HG03342 (cell line): Measurements from ENCODE around the gene DRC1.
"Not testable (repeated sequence)": the region's sequence is repeated elsewhere in the genome, so short reads cannot be mapped to it uniquely, and the experiment has no call there.

Experiments
- ATAC-seq: cut with Tn5 transposase; IDR thresholded peaks from one replicate; pipeline ENCODE4 v1.9.1; 2021; ENCODE audit warnings: mild to moderate bottlenecking, moderate library complexity; ENCODE audit not compliant: unreplicated experiment

DRC1 gene

GRCh38 chr2:26401739-26402541 is at the start of gene DRC1:
DRC1 (plus strand) TSS chr2:26401920; CDS start chr2:26401990, 70 bp downstream.
- peak; percentile 51 for ATAC-seq

DNA sequence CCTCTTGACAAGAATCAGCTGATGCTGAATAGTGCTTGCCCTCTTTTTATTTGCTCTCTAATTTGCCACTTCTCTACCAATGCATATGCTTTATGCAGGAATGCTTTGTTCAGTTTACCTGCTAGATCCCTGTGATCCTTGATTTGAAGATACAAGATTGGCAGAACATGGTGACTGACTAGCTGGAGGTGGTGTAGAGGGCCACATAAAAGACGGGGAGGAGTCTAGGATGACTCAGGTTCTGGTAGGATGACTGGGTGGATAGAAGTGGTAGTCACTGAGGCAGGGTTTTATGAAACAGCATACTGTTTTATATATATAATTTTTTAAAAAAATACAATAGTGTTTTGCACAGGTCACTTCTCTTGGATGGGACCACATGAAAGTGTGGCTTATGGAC is 48.8 kb upstream of the DRC1 start:
- no peak for ATAC-seq

GRCh38 chr2:26354469-26354868 is 47.3 kb upstream of the DRC1 start:
- ATAC-seq, result not testable (repeated sequence)

- ATAC-seq, result no peak
Measured at GRCh38 chr2:26355038-26355995, 46.4 kb upstream of the DRC1 start.

DNA sequence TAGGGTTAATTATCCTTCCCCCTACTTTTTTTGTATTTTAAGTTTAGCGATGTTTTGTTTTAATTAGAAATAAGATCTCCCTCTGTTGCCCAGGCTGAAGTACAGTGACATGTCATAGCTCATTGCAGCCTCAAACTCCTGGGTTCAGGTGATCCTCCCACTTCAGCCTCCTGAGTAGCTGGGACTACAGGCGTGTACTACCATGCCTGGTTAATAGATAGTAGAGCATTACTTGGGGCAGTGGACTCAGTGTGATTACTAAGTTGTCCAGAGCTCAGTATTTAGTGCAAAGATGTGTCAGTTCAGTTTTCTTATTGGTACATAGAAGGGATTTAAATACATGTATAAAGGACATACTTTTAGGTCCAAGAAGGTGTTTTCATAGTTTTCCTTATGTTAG is 45.6 kb upstream of the DRC1 start:
- ATAC-seq, result no peak

GRCh38 chr2:26356771-26357170 is 44.9 kb upstream of the DRC1 start:
- no peak for ATAC-seq

GRCh38 chr2:26359886-26360473 is 41.7 kb upstream of the DRC1 start:
- ATAC-seq, result no peak

GRCh38 chr2:26363323-26363722 is 38.4 kb upstream of the DRC1 start:
- ATAC-seq, result no peak

DNA sequence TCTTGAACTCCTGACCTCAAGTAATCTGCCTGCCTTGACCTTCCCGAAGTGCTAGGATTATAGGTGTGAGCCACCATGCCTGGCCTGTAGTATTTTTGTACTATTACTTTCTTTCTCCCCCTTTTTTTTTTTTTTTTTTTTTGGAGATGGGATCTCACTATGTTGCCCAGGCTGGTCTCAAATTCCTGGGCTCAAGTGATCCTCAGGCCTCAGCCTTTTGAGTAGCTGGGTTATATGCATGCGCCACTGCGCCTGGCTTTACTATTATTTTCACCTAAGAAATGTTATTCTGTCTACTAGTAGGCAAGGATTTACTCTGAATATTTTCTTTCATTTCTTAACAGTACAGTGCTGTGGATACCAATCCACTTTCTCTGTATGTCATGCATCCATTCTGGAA is 37.8 kb upstream of the DRC1 start:
- no peak for ATAC-seq

GRCh38 chr2:26364669-26365068 is 37.1 kb upstream of the DRC1 start:
- ATAC-seq, result no peak

- no peak for ATAC-seq
Measured at GRCh38 chr2:26366957-26367356, 34.8 kb upstream of the DRC1 start.

- not testable (repeated sequence) for ATAC-seq
Measured at GRCh38 chr2:26369664-26370063, 32.1 kb upstream of the DRC1 start.

DNA sequence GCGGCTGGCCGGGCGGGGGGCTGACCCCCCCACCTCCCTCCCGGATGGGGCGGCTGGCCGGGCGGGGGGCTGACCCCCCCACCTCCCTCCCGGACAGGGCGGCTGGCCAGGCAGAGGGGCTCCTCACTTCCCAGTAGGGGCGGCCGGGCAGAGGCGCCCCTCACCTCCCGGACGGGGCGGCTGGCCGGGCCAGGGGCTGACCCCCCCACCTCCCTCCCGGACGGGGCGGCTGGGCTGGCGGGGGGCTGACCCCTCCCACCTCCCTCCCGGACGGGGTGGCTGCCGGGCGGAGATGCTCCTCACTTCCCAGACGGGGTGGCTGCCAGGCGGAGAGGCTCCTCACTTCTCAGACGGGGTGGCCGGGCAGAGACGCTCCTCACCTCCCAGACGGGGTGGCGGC is 30.8 kb upstream of the DRC1 start:
- not testable (repeated sequence) for ATAC-seq

GRCh38 chr2:26376799-26377198 is 24.9 kb upstream of the DRC1 start:
- ATAC-seq, result no peak

GRCh38 chr2:26380281-26380680 is 21.4 kb upstream of the DRC1 start:
- ATAC-seq, result no peak

- ATAC-seq, result no peak
Measured at GRCh38 chr2:26382564-26382963, 19.2 kb upstream of the DRC1 start.

DNA sequence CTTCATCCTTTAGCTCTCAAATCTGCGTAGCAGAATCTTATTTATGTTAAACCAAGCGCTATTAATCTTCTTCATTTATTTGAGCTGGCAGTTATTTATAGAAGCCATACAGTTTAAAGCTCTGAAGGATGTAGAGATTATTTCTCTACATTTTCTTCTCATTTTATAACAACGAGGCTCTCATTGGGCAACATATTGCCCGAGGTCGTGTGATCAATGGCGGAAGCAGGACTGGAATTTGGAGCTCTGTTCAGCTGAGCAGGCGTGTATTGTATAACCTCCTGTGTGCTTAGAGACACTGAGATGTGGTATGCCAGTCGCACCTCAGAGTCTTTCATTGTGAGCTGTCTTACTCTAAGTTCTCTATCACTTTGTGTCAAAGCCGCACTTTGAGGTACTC is 17.5 kb upstream of the DRC1 start:
- ATAC-seq, result no peak

DNA sequence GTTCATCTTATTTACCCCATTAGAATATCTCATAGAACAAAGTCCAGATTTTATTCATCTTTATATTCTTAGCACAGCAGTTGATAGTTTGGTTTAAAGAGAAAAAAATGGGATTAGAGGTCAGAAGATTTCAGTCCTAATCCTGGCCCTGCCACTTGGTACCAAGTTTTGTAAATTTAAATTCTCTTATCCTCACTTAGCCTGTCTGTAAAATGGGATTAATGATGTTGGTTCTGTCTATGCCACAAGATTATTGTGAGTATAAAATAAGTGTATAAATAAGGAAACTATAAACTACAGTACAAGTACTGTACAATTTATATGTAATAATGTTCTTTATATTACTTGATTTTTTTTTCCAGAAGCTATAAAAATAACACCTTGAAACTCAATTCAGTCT is 17.1 kb upstream of the DRC1 start:
- no peak for ATAC-seq

DNA sequence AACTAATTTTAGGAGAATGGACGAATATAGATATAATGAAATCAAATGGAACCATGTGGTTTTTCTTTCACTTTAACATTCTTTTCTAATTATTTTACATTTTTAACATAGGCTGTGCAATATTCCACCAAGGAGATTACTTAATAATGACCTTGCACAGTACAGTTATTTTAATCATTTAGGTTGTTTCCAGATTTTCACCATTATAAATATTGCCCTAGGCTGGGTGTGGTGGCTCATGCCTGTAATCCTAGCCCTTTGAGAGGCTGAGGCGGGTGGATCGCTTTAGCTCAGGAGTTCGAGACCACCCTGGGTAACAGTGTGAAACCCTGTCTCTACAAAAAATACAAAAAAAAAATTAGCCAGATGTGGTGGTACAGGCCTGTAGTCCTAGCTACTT is 14.5 kb upstream of the DRC1 start:
- no peak for ATAC-seq

DNA sequence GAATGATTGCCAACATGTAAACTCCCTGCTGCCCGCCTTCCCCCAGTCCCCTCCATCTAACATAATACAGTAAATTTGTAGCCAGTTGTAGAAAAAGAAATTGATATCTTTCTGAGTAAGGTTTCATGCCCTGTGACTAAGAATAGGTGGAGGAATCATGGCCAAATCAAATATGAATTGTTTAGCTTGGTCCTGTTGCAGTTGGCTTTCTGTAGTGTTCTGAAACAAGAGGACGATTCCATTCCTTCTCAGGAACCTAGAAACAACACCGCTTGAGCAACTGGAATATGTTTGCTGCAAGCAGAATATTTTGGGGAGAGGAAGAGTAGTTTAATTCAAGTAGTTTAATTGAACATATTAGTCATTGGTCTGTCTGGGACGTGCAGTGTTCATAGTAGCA is 7.0 kb upstream of the DRC1 start:
- ATAC-seq, result no peak

- ATAC-seq, result no peak
Measured at GRCh38 chr2:26395394-26395793, 6.3 kb upstream of the DRC1 start.
